ENCODE measurements around the gene MTARC1. TPM values are rescaled to one million over a fixed set of nuclear protein-coding genes. Genes with fewer than 3 reads are reported as not detected.

MTARC1 gene
- total RNA-seq, 4 donors from 2014 or later: 0.29 to 6.8 (median 5.1) TPM

DNA sequence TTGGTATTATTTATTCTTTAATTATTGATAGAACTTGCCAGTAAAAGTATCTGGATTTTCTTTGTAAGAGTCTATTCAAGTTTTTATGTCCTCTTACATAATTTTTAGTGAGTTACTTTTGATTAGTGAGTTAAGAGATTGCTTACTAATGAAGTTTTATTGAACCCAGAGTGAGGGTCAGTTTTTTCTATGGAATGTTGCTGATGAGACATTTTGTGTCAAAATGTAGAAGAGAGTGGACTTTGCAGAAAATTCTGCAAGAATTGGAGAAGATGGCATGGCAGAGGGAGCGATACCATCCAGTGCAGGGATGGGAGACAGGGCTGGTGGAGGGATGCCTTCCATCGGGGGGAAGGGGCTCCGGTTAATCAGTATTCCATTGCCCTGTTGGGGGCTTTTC is 27.6 kb upstream of the MTARC1 start:
- Histone ChIP-seq H3K27ac (no peak overlapping the region), H3K36me3 (no peaks in the 10 kb centered on the region), H3K4me3 (no peak overlapping the region), H3K27me3 (no peaks in the 10 kb centered on the region), H3K4me1 (no peaks in the 10 kb centered on the region), H3K9me3 (no peaks in the 10 kb centered on the region)
- TF ChIP-seq, protein P1, sequence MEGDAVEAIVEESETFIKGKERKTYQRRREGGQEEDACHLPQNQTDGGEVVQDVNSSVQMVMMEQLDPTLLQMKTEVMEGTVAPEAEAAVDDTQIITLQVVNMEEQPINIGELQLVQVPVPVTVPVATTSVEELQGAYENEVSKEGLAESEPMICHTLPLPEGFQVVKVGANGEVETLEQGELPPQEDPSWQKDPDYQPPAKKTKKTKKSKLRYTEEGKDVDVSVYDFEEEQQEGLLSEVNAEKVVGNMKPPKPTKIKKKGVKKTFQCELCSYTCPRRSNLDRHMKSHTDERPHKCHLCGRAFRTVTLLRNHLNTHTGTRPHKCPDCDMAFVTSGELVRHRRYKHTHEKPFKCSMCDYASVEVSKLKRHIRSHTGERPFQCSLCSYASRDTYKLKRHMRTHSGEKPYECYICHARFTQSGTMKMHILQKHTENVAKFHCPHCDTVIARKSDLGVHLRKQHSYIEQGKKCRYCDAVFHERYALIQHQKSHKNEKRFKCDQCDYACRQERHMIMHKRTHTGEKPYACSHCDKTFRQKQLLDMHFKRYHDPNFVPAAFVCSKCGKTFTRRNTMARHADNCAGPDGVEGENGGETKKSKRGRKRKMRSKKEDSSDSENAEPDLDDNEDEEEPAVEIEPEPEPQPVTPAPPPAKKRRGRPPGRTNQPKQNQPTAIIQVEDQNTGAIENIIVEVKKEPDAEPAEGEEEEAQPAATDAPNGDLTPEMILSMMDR (IDR thresholded peaks at IDR 0.05): no peak
- TF ChIP-seq POLR2A (IDR thresholded peaks at IDR 0.05): no peak
- intact Hi-C loops (cut with DNase I; ENCODE audit: low total_unique reads): no loop called here
- DNase-seq: no peak

DNA sequence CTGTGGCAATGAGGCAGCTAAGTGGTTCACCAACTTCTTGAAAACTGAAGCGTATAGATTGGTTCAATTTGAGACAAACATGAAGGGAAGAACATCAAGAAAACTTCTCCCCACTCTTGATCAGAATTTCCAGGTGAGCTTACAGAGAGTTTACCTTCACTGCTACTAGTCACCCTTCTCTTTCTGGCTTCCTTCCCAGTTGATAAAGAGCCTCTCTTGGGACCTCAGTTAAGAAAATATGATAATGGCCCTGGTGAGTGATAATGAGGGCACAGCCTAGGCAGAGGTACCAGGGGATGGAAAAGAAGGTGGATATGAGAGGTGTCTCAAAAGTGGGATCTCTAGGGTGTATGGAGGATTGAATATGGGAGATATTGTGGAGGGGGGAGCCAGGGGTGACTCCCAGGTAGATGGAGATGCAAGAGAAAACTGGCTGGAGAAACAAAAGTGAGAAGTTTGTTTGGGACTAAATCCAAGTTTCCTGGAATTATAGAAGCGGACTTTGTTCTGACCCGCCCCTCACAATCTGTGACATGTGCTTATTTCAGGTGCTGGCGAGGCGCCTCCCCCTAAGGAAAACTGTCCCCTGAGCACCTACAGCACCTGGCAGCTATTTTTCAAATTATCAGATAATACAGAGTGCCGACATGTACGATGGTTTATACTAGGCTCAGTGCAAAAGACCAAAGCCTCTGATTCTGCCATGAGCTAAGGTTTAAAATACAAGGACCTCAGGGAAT is 24.9 kb upstream of the MTARC1 start:
- intact Hi-C loops (cut with DNase I; ENCODE audit: low total_unique reads): no loop called here
- TF ChIP-seq, protein P1 (IDR thresholded peaks at IDR 0.05): no peak
- TF ChIP-seq POLR2A (IDR thresholded peaks at IDR 0.05): no peak
- H3K27ac ChIP-seq: no peak overlapping the region
- DNase-seq: no peak
- H3K4me1 ChIP-seq: no peaks in the 10 kb centered on the region
- no peaks in the 10 kb centered on the region for H3K27me3 ChIP-seq
- no peak overlapping the region for H3K4me3 ChIP-seq
- no peaks in the 10 kb centered on the region for H3K9me3 ChIP-seq
- H3K36me3 ChIP-seq: no peaks in the 10 kb centered on the region

DNA sequence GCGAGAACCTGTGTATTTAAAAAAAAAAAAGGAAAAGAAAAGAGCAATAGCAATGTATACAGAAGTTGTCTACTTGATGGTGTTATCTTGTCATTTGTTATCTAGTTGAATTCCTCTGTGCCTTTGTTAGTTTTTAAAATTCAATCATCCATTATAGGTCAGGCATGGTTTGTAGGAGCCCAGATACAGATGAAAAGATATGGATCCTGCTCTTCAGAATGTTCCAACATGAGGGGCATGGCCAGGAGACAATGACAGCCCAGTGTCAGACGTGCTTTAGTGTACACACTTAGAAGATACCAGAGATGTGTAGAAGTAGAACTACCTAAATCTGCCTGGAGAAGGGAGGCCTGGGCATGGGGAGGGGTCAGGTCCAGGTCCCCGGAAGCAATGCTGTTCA is 22.0 kb upstream of the MTARC1 start:
- H3K36me3 ChIP-seq: no peaks in the 10 kb centered on the region

DNA sequence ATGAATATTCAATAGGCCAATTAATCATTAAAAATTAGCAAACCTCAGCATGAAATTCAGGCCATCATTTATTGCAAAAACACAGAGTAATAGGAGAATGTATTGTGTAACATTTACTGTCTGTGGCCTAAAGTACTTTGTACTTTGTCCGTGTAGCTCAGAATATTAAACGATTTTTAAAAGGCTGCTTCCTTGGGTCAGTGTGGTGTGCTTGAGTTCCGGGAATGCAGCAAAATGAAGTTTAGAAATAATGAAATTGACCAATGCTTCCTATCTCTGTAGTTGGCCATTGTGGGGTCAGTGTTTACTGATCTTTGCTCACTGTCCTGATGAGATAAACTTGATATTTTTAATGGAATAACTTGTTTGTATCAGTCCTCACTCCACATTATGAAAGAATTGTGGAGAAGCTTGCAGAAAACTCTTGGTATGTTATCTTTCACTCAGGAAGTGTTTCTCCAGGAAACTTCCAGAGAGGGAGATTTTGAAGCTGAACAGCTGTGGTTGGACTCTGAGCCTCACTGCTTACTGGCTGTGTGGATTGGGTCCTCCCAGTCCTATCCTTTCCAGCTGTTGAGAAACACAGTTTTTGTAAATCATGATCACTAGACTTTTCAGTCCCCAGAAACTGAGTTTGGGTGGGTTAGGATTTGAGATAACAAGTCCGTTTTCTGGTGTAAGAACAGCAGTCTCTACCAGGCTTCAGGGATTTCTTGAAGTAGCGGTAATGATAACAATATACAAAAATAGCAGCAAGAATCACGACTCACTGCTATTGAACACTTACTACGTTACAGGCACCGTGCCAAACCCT is 19.2 kb upstream of the MTARC1 start:
- no peak for DNase-seq
- Histone ChIP-seq H3K36me3 (no peaks in the 10 kb centered on the region), H3K27me3 (no peaks in the 10 kb centered on the region), H3K4me3 (no peak overlapping the region), H3K27ac (peak overlapping the region in 1 of 2 donors; percentile 37), H3K4me1 (no peaks in the 10 kb centered on the region), H3K9me3 (no peaks in the 10 kb centered on the region)
- no peak for TF ChIP-seq POLR2A (IDR thresholded peaks at IDR 0.05)
- TF ChIP-seq, protein P1 (IDR thresholded peaks at IDR 0.05): no peak
- intact Hi-C loops (cut with DNase I; ENCODE audit: low total_unique reads): no loop called here

More for the DNA sequence above, 22.0 kb upstream of the MTARC1 start:
- Histone ChIP-seq H3K27me3 (no peaks in the 10 kb centered on the region), H3K4me1 (no peaks in the 10 kb centered on the region), H3K27ac (no peak overlapping the region), H3K4me3 (no peak overlapping the region), H3K9me3 (no peaks in the 10 kb centered on the region)
- intact Hi-C loops (cut with DNase I; ENCODE audit: low total_unique reads): no loop called here
- DNase-seq: no peak
- TF ChIP-seq, protein P1 (IDR thresholded peaks at IDR 0.05): no peak
- TF ChIP-seq POLR2A (IDR thresholded peaks at IDR 0.05): no peak

DNA sequence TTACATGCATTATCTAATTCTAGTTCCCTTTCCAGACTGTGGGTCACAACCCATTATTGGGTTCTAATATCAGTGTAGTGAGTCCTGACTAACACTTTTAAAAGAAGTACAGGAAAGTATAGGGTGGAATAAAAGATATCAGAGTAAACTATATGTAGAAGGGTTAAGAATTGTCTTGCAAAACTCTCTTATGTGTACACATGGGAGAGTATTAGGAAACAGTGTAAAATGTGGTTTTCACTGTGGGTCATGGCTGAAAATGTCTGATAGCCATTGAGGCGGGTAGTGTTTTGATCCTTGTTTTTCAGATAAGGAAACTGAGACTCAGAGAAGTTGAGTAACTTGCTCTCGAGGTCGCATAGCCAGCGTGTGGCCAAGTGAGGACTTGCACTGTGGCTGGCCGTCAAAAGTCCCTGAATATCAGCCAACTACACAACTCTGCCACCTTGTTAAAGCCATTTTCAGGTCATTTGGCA is 18.5 kb upstream of the MTARC1 start:
- Histone ChIP-seq H3K36me3 (no peaks in the 10 kb centered on the region), H3K9me3 (no peaks in the 10 kb centered on the region), H3K27ac (peak overlapping the region in 1 of 2 donors; percentile 24), H3K4me1 (no peaks in the 10 kb centered on the region), H3K4me3 (no peak overlapping the region), H3K27me3 (no peaks in the 10 kb centered on the region)
- intact Hi-C loops (cut with DNase I; ENCODE audit: low total_unique reads): no loop called here
- no peak for DNase-seq
- no peak for TF ChIP-seq POLR2A (IDR thresholded peaks at IDR 0.05)
- TF ChIP-seq, protein P1 (IDR thresholded peaks at IDR 0.05): no peak
